SJCRH30 (cell line): ENCODE data around the gene GP9. TPM values are rescaled to one million over a fixed set of nuclear protein-coding genes. Genes with fewer than 3 reads are reported as not detected.

ENCODE experiments used
- DNase-seq, 2 experiments: peaks; one replicate each; pipeline ENCODE4 v3.0.0-alpha.2; 2015 to 2020
- H3K27ac ChIP-seq: fragments of 250-450 bp; sonication (Bioruptor Pico); 2 replicates; pipeline ENCODE4 v1.5.1; 2020; ENCODE audit warnings: mild to moderate bottlenecking, moderate library complexity
- H3K27me3 ChIP-seq: fragments of 250-450 bp; sonication (Bioruptor Pico); 2 replicates; pipeline ENCODE4 v1.5.1; 2020; ENCODE audit warnings: mild to moderate bottlenecking, moderate library complexity
- H3K36me3 ChIP-seq: fragments of 250-450 bp; sonication (Bioruptor Pico); 2 replicates; pipeline ENCODE4 v1.5.1; 2020; ENCODE audit warnings: mild to moderate bottlenecking, moderate library complexity
- H3K4me1 ChIP-seq: fragments of 250-450 bp; sonication (Bioruptor Pico); 2 replicates; pipeline ENCODE4 v1.5.1; 2020; ENCODE audit warnings: mild to moderate bottlenecking, moderate library complexity
- H3K4me3 ChIP-seq: fragments of 250-450 bp; sonication (Bioruptor Pico); 2 replicates; pipeline ENCODE4 v1.5.1; 2020; ENCODE audit warnings: mild to moderate bottlenecking, moderate library complexity
- H3K9me3 ChIP-seq: fragments of 250-450 bp; sonication (Bioruptor Pico); replicated peaks from 2 replicates; pipeline ENCODE4 v1.5.1; 2020; ENCODE audit warnings: mild to moderate bottlenecking, moderate library complexity
- total RNA-seq: library from RNA; depleted of rRNA; stranded (reverse); fragments of >200 nt; shearing (Covaris generic); gene quantifications from 2 replicates; pipeline ENCODE4 v1.2.3, GENCODE V29; 2014

Gene GP9
- total RNA-seq, 1 experiment from 2014 or later, result not detected

GRCh38 chr3:129036222-129037092, 24.1 kb upstream of the GP9 start:
- H3K4me3 ChIP-seq, result no peak overlapping the region
- DNase-seq, result no peak
- H3K27me3 ChIP-seq, result no peaks in the 10 kb centered on the region
- peaks cover 27% of the 10 kb centered on the region for H3K4me1 ChIP-seq
- H3K9me3 ChIP-seq, result no peaks in the 10 kb centered on the region
- H3K27ac ChIP-seq, result no peak overlapping the region
- no peaks in the 10 kb centered on the region for H3K36me3 ChIP-seq

- no peak overlapping the region for H3K27ac ChIP-seq
- peaks cover 3% of the 10 kb centered on the region; the same call in 1 of the 2 replicates for H3K27me3 ChIP-seq
- H3K36me3 ChIP-seq, result no peaks in the 10 kb centered on the region
- no peak for DNase-seq
- no peak overlapping the region for H3K4me3 ChIP-seq
- no peaks in the 10 kb centered on the region for H3K9me3 ChIP-seq
- H3K4me1 ChIP-seq, result peaks cover 21% of the 10 kb centered on the region
These were observed 23.5 kb upstream of the GP9 start for GRCh38 chr3:129037093-129037419.

GRCh38 chr3:129038121-129038855, 22.3 kb upstream of the GP9 start:
- no peak for DNase-seq
- H3K9me3 ChIP-seq, result no peaks in the 10 kb centered on the region
- peaks cover 6% of the 10 kb centered on the region; the same call in 1 of the 2 replicates for H3K27me3 ChIP-seq
- H3K36me3 ChIP-seq, result no peaks in the 10 kb centered on the region
- H3K4me3 ChIP-seq, result no peak overlapping the region
- no peak overlapping the region for H3K27ac ChIP-seq
- peaks cover 15% of the 10 kb centered on the region for H3K4me1 ChIP-seq

- peak; percentile 93 for DNase-seq
- Histone ChIP-seq H3K4me1 (peaks cover 15% of the 10 kb centered on the region), H3K9me3 (no peaks in the 10 kb centered on the region), H3K36me3 (no peaks in the 10 kb centered on the region), H3K27me3 (peaks cover 6% of the 10 kb centered on the region; the same call in 1 of the 2 replicates), H3K27ac (no peak overlapping the region), H3K4me3 (no peak overlapping the region)
These were observed 21.1 kb upstream of the GP9 start for GRCh38 chr3:129039271-129040038.

- Histone ChIP-seq H3K4me1 (peaks cover 15% of the 10 kb centered on the region), H3K27ac (no peak overlapping the region), H3K4me3 (no peak overlapping the region), H3K27me3 (peaks cover 6% of the 10 kb centered on the region; the same call in 1 of the 2 replicates), H3K9me3 (no peaks in the 10 kb centered on the region), H3K36me3 (no peaks in the 10 kb centered on the region)
- no peak for DNase-seq
These were observed 20.6 kb upstream of the GP9 start for GRCh38 chr3:129040039-129040336.

- no peak for DNase-seq
- H3K36me3 ChIP-seq, result no peaks in the 10 kb centered on the region
- no peak overlapping the region for H3K4me3 ChIP-seq
These were observed 19.8 kb upstream of the GP9 start for GRCh38 chr3:129040579-129041300.

GRCh38 chr3:129045675-129046036, 14.9 kb upstream of the GP9 start:
- no peaks in the 10 kb centered on the region for H3K36me3 ChIP-seq
- DNase-seq, result no peak
- no peak overlapping the region for H3K4me3 ChIP-seq
- H3K4me1 ChIP-seq, result no peaks in the 10 kb centered on the region
- H3K27ac ChIP-seq, result no peak overlapping the region
- peaks cover 6% of the 10 kb centered on the region; the same call in 1 of the 2 replicates for H3K27me3 ChIP-seq
- H3K9me3 ChIP-seq, result no peaks in the 10 kb centered on the region

More at GRCh38 chr3:129040579-129041300, 19.8 kb upstream of the GP9 start:
- H3K4me1 ChIP-seq, result peaks cover 15% of the 10 kb centered on the region
- peaks cover 6% of the 10 kb centered on the region; the same call in 1 of the 2 replicates for H3K27me3 ChIP-seq
- no peak overlapping the region for H3K27ac ChIP-seq
- no peaks in the 10 kb centered on the region for H3K9me3 ChIP-seq

GRCh38 chr3:129046037-129046731, 14.4 kb upstream of the GP9 start:
- peaks cover 6% of the 10 kb centered on the region; the same call in 1 of the 2 replicates for H3K27me3 ChIP-seq
- H3K4me3 ChIP-seq, result no peak overlapping the region
- H3K36me3 ChIP-seq, result no peaks in the 10 kb centered on the region
- no peaks in the 10 kb centered on the region for H3K4me1 ChIP-seq
- H3K9me3 ChIP-seq, result no peaks in the 10 kb centered on the region
- H3K27ac ChIP-seq, result no peak overlapping the region
- no peak for DNase-seq

GRCh38 chr3:129046732-129047552, 13.6 kb upstream of the GP9 start:
- Histone ChIP-seq H3K36me3 (no peaks in the 10 kb centered on the region), H3K4me1 (no peaks in the 10 kb centered on the region), H3K27me3 (peaks cover 4% of the 10 kb centered on the region; the same call in 1 of the 2 replicates), H3K27ac (no peak overlapping the region), H3K9me3 (no peaks in the 10 kb centered on the region), H3K4me3 (no peak overlapping the region)
- no peak for DNase-seq

- no peak for DNase-seq
- Histone ChIP-seq H3K9me3 (no peaks in the 10 kb centered on the region), H3K4me1 (no peaks in the 10 kb centered on the region), H3K36me3 (no peaks in the 10 kb centered on the region), H3K27me3 (no peaks in the 10 kb centered on the region; the same call in 1 of the 2 replicates), H3K27ac (no peak overlapping the region), H3K4me3 (no peak overlapping the region)
These were observed 13.1 kb upstream of the GP9 start for GRCh38 chr3:129047553-129047839.

- no peaks in the 10 kb centered on the region for H3K27me3 ChIP-seq
- no peak overlapping the region for H3K4me3 ChIP-seq
These were observed 9.9 kb upstream of the GP9 start for GRCh38 chr3:129050556-129051295.

GRCh38 chr3:129051871-129052340, 8.7 kb upstream of the GP9 start:
- DNase-seq, result no peak
- H3K9me3 ChIP-seq, result no peaks in the 10 kb centered on the region
- H3K27me3 ChIP-seq, result no peaks in the 10 kb centered on the region
- 0 out of 2 replicates have a peak, but pooled peaks cover 2% of the 10 kb centered on the region for H3K4me1 ChIP-seq
- H3K36me3 ChIP-seq, result no peaks in the 10 kb centered on the region
- no peak overlapping the region for H3K4me3 ChIP-seq
- no peak overlapping the region for H3K27ac ChIP-seq

More at GRCh38 chr3:129050556-129051295, 9.9 kb upstream of the GP9 start:
- H3K4me1 ChIP-seq, result 0 out of 2 replicates have a peak, but pooled peaks cover 2% of the 10 kb centered on the region
- no peaks in the 10 kb centered on the region for H3K36me3 ChIP-seq
- H3K9me3 ChIP-seq, result no peaks in the 10 kb centered on the region
- no peak for DNase-seq
- H3K27ac ChIP-seq, result no peak overlapping the region

GRCh38 chr3:129052675-129053074, 7.9 kb upstream of the GP9 start:
- H3K27me3 ChIP-seq, result no peaks in the 10 kb centered on the region
- no peaks in the 10 kb centered on the region for H3K9me3 ChIP-seq
- no peak overlapping the region for H3K4me3 ChIP-seq
- no peak for DNase-seq
- 0 out of 2 replicates have a peak, but pooled peaks cover 2% of the 10 kb centered on the region for H3K4me1 ChIP-seq
- H3K36me3 ChIP-seq, result no peaks in the 10 kb centered on the region
- no peak overlapping the region for H3K27ac ChIP-seq
